ENCODE measurements around the gene LYPD8.

- TF ChIP-seq SRF (CRISPR knock-in tag; IDR thresholded peaks at IDR 0.05), result no peak
- no peak for TF ChIP-seq RFX5 (IDR thresholded peaks at IDR 0.05; ENCODE audit: low read depth, low read length)
- TF ChIP-seq SREBF2 (CRISPR knock-in tag; IDR thresholded peaks at IDR 0.05), result no peak
- no peak for TF ChIP-seq EZH2 (IDR thresholded peaks at IDR 0.05; ENCODE audit: borderline replicate concordance, low read depth, low read length)
- TF ChIP-seq, protein P1, sequence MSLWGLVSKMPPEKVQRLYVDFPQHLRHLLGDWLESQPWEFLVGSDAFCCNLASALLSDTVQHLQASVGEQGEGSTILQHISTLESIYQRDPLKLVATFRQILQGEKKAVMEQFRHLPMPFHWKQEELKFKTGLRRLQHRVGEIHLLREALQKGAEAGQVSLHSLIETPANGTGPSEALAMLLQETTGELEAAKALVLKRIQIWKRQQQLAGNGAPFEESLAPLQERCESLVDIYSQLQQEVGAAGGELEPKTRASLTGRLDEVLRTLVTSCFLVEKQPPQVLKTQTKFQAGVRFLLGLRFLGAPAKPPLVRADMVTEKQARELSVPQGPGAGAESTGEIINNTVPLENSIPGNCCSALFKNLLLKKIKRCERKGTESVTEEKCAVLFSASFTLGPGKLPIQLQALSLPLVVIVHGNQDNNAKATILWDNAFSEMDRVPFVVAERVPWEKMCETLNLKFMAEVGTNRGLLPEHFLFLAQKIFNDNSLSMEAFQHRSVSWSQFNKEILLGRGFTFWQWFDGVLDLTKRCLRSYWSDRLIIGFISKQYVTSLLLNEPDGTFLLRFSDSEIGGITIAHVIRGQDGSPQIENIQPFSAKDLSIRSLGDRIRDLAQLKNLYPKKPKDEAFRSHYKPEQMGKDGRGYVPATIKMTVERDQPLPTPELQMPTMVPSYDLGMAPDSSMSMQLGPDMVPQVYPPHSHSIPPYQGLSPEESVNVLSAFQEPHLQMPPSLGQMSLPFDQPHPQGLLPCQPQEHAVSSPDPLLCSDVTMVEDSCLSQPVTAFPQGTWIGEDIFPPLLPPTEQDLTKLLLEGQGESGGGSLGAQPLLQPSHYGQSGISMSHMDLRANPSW (CRISPR knock-in tag; IDR thresholded peaks at IDR 0.05), result no peak
- TF ChIP-seq CREM (IDR thresholded peaks at IDR 0.05; ENCODE audit: low read depth), result no peak
- no peak for TF ChIP-seq RAD21 (CRISPR knock-in tag; conservative IDR thresholded peaks at IDR 0.05 in 1 of 2, IDR thresholded peaks at IDR 0.05 in 1 of 2)
- no peak for TF ChIP-seq YY1 (IDR thresholded peaks at IDR 0.05; ENCODE audit: borderline replicate concordance in 1 of 3, control insufficient read depth in 1 of 3, extremely low read depth in 1 of 3, insufficient read depth in 3 of 3, insufficient read length in 1 of 3, insufficient replicate concordance in 2 of 3, low read depth in 1 of 3, low read length in 2 of 3)
- TF ChIP-seq GABPA (tag; conservative IDR thresholded peaks at IDR 0.05; ENCODE audit: low read depth), result no peak
- TF ChIP-seq ZNF354B (CRISPR knock-in tag; IDR thresholded peaks at IDR 0.05), result no peak
- TF ChIP-seq, protein P2, sequence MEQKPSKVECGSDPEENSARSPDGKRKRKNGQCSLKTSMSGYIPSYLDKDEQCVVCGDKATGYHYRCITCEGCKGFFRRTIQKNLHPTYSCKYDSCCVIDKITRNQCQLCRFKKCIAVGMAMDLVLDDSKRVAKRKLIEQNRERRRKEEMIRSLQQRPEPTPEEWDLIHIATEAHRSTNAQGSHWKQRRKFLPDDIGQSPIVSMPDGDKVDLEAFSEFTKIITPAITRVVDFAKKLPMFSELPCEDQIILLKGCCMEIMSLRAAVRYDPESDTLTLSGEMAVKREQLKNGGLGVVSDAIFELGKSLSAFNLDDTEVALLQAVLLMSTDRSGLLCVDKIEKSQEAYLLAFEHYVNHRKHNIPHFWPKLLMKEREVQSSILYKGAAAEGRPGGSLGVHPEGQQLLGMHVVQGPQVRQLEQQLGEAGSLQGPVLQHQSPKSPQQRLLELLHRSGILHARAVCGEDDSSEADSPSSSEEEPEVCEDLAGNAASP (IDR thresholded peaks at IDR 0.05), result no peak
Observed at GRCh38 chr1:248733566-248733965, 22.0 kb downstream of the LYPD8 start.

All from K562 (cell line).